Medulla oblongata (tissue), 1 donor: Measurements from ENCODE around the gene WASF3.
"Not testable (repeated sequence)": the region's sequence is repeated elsewhere in the genome, so short reads cannot be mapped to it uniquely, and the experiment has no call there.

ENCODE experiments used
- DNase-seq: peaks from one replicate; pipeline ENCODE4 v3.0.0-alpha.2; 2015; ENCODE audit errors: extremely low spot score

WASF3 gene

GRCh38 chr13:26716984-26717383 lies 159.5 kb downstream of the WASF3 start:
- no peak for DNase-seq

DNA sequence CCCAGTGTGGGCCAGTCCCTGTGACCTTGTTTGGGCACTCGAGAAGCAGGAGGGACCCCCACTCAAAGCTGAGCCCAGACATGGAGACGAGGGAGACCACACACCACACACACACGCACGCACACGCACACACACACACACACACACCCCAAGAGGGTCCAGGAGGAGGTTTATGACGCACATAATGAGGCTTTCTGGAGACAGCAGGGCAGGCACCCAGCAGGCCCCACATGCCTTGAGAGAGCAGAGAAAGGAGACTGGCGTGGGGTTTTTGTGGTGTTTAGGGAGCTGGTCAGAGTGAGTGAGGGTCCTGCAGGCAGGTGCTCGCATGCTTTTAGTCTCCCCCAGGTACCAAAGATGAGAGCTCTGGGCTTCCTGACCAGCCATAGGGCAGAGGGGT lies 160.7 kb downstream of the WASF3 start:
- no peak for DNase-seq

DNA sequence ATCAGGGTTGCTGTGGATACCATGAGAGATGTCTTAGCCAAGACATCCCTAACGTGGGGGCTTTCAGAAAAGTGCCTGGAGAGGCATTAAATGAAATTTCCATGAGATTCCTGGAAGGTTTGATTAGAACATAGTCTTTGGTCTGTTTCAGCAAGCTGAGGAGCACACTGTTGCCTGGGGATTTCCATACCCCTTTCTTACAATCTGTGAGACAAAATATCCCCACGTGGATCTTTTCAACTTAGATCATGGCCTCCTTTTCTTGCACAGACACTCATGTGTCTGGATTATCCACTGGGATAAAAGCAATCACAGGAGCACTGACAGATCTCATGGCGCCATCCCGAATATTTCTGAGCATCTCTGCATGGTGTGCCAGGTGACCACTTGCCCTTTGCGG lies 161.4 kb downstream of the WASF3 start:
- no peak for DNase-seq

GRCh38 chr13:26719356-26719945 lies 162.0 kb downstream of the WASF3 start:
- DNase-seq, result no peak

DNA sequence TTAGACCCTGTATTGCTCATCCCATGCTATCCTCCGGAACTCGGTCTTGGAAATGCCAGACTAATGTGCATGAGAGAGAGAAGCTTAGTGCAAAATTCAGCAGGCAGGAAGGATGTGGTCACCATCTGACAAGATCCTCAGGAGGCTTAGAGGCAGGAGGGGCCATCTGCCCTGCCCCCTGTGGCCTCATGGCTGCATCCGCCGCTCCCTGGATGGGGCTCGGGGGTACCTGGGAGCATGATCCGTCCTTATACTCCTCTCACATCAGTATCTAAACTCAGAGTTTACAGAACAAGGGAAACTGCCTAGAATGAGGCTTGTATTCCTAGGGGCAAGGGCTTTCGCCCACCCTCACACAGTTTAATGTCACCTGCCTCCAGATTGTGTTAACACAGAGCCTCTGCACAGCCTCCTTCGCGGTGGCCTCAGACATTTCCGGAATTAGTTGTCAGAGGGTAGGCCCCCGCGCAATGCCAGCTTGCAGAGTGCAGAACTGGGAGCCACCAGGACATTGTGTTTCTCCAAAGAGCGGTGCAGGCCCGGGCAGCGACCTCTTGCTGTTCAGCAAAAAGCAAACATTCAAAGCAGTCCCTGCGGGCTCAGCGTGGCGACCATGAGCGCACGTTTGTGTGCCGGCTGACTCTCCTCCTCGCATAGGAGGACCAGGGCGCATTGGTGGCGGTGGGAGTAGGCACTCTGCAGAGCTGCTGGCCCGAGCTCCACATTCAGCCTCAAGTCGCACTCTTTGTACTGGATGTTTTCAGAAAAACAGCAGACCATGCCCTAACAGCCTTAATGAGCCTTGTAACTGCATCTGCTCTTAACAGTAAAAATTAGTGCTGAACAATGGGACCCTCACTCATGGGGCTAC lies 164.0 kb downstream of the WASF3 start:
- no peak for DNase-seq

DNA sequence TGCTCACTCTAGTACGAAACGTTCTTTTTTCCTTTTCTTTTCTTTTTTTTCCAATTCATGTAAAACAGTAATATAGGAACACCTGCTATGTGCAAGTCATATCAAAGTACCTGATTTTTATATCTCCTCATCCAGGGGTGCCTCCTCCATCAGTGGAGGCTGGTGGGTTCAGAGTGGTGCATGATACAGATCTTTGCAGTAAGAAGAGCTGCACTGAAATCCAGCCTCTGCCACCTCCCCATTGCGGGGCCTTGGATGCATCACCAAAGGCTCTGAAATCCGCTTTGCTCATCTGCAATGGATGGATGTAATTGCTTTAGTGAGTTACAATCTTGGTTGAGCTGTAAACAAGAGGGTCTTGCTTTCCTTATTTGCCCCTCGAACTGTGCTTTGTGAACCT lies 164.8 kb downstream of the WASF3 start:
- no peak for DNase-seq

DNA sequence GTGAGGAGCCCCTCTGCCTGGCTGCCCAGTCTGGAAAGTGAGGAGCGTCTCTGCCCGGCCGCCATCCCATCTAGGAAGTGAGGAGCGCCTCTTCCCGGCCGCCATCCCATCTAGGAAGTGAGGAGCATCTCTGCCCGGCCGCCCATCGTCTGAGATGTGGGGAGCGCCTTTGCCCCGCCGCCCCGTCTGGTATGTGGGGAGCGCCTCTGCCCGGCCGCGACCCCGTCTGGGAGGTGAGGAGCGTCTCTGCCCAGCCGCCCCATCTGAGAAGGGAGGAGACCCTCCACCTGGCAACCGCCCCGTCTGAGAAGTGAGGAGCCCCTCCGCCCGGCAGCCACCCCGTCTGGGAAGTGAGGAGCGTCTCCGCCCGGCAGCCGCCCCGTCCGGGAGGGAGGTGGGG lies 166.1 kb downstream of the WASF3 start:
- DNase-seq, result not testable (repeated sequence)

DNA sequence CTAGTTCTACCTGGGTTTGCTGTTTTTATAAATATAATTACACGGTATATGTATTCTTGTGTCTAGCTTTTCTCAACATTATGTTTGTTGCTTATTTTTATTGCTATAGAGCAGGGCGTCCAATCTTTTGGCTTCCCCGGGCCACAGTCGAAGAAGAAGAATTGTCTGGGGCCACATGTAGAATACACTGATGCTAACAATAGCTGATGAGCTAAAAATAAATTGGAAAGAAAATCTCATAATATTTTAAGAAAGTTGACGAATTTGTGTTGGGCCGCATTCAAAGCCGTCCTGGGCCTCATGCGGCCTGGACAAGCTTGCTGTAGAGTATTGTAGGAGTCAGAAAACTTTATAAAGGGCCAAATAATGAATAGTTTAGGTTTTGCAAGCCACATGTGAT lies 169.2 kb downstream of the WASF3 start:
- DNase-seq, result no peak

- DNase-seq, result no peak
These were observed 169.6 kb downstream of the WASF3 start for GRCh38 chr13:26727122-26727521.

- no peak for DNase-seq
These were observed 170.2 kb downstream of the WASF3 start for GRCh38 chr13:26727633-26728032.

DNA sequence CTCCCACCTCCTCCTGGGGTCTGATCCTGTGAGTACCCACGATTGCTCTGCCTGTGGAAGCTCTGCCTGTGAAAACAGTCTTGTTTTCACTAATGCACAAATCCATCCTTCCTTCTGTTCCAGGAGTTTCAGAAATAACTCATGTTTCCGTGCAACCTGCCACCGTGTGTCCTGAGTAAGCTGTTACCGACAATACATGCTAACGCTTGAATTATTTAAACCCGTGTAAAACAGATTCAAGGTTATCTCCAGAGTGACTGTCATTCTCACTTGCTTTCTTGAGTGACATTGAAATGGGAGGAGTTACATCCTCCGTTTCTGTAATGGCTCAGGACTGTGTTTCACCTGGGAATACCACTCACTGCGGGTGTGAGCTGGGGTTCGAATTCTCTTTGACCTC lies 178.2 kb downstream of the WASF3 start:
- DNase-seq, result no peak
